Mesendoderm (in vitro differentiated cells): Measurements from ENCODE around the gene SRXN1.

Experiments
- DNase-seq: peaks from one replicate; pipeline ENCODE4 v3.0.0; 2013
- H2AK5ac ChIP-seq: 2 replicates; pipeline ENCODE4 v1.6.1; 2013; ENCODE audit warnings: low read length, inconsistent platforms
- H2BK120ac ChIP-seq: 2 replicates; pipeline ENCODE4 v1.6.1; 2013; ENCODE audit warnings: low read depth, mild to moderate bottlenecking, low read length, moderate library complexity, mixed read lengths
- H2BK15ac ChIP-seq: replicated peaks from 2 replicates; pipeline ENCODE4 v1.6.1; 2013; ENCODE audit warnings: low read depth, mild to moderate bottlenecking, moderate library complexity
- H2BK5ac ChIP-seq: 2 replicates; pipeline ENCODE4 v1.6.1; 2013; ENCODE audit warnings: low read length, inconsistent platforms
- H3K18ac ChIP-seq: 2 replicates; pipeline ENCODE4 v1.6.1; 2013; ENCODE audit warnings: mild to moderate bottlenecking, low read length, mixed read lengths
- H3K23ac ChIP-seq: one replicate; pipeline ENCODE4 v1.6.1; 2013; ENCODE audit warnings: low read length
- H3K27ac ChIP-seq: 2 replicates; pipeline ENCODE4 v1.5.1; 2013; ENCODE audit warnings: low read depth, mild to moderate bottlenecking, inconsistent platforms, low read length, moderate library complexity
- H3K27me3 ChIP-seq: 2 replicates; pipeline ENCODE4 v1.6.1; 2013; ENCODE audit warnings: low read length, control low read depth, mild to moderate bottlenecking, inconsistent platforms; ENCODE audit not compliant: insufficient read depth, poor library complexity
- H3K36me3 ChIP-seq: 2 replicates; pipeline ENCODE4 v1.6.1; 2013; ENCODE audit warnings: low read length, inconsistent platforms; ENCODE audit not compliant: control insufficient read depth, insufficient read depth
- H3K4ac ChIP-seq: one replicate; pipeline ENCODE4 v1.6.1; 2013; ENCODE audit warnings: low read depth, mild to moderate bottlenecking, low read length, moderate library complexity
- H3K4me1 ChIP-seq: 2 replicates; pipeline ENCODE4 v1.6.1; 2013; ENCODE audit warnings: low read depth, low read length, inconsistent platforms; ENCODE audit not compliant: control insufficient read depth
- H3K4me2 ChIP-seq: 2 replicates; pipeline ENCODE4 v1.6.1; 2013; ENCODE audit warnings: low read length
- H3K4me3 ChIP-seq: 2 replicates; pipeline ENCODE4 v1.5.1; 2013; ENCODE audit warnings: mild to moderate bottlenecking, low read length
- H3K56ac ChIP-seq: one replicate; pipeline ENCODE4 v1.6.1; 2013; ENCODE audit warnings: low read length
- H3K79me1 ChIP-seq: 2 replicates; pipeline ENCODE4 v1.6.1; 2013; ENCODE audit warnings: low read length, inconsistent platforms
- H3K79me2 ChIP-seq: 2 replicates; pipeline ENCODE4 v1.6.1; 2013; ENCODE audit warnings: mild to moderate bottlenecking, low read length; ENCODE audit not compliant: control insufficient read depth, insufficient read depth
- H3K9ac ChIP-seq: 2 replicates; pipeline ENCODE4 v1.6.1; 2013; ENCODE audit warnings: low read length, inconsistent platforms
- H4K5ac ChIP-seq: one replicate; pipeline ENCODE4 v1.6.1; 2013; ENCODE audit warnings: low read length
- H4K8ac ChIP-seq: one replicate; pipeline ENCODE4 v1.6.1; 2013; ENCODE audit warnings: low read depth, mild to moderate bottlenecking, control low read depth, low read length, moderate library complexity
- WGBS: extraction: QIAGEN DNeasy Blood & Tissue Kit; methylation state at CpG from one replicate; pipeline ENCODE4 v1.1.7; 2013; ENCODE audit warnings: low lambda C conversion rate, missing lambda C conversion rate; ENCODE audit not compliant: insufficient coverage; ENCODE audit errors: extremely low coverage; 5-methylcytosine and 5-hydroxymethylcytosine counted together

Gene SRXN1

GRCh38 chr20:651713-652614 lies 1.0 kb downstream of the SRXN1 start:
- no peak overlapping the region for H2BK120ac ChIP-seq
- no peaks in the 10 kb centered on the region for H3K27me3 ChIP-seq
- no peak overlapping the region for H2BK5ac ChIP-seq
- H3K27ac ChIP-seq: no peak overlapping the region
- H4K5ac ChIP-seq: no peak overlapping the region
- H3K79me1 ChIP-seq: peaks cover 2% of the 10 kb centered on the region
- no peak overlapping the region for H3K23ac ChIP-seq
- H3K18ac ChIP-seq: no peak overlapping the region
- H3K4me1 ChIP-seq: peaks cover 7% of the 10 kb centered on the region
- peak overlapping the region; percentile 91 for H2AK5ac ChIP-seq
- H3K36me3 ChIP-seq: peaks cover 3% of the 10 kb centered on the region
- H3K9ac ChIP-seq: peak overlapping the region; percentile 86
- H2BK15ac ChIP-seq: no peak overlapping the region
- H4K8ac ChIP-seq: no peak overlapping the region
- H3K4ac ChIP-seq: no peak overlapping the region
- DNase-seq: no peak
- no peaks in the 10 kb centered on the region for H3K79me2 ChIP-seq
- WGBS: no CpG with 5 or more reads among the region's 20 CpGs
- peak overlapping the region; percentile 69 for H3K4me3 ChIP-seq
- H3K56ac ChIP-seq: peak overlapping the region; percentile 45
- H3K4me2 ChIP-seq: peak overlapping the region; percentile 79

DNA sequence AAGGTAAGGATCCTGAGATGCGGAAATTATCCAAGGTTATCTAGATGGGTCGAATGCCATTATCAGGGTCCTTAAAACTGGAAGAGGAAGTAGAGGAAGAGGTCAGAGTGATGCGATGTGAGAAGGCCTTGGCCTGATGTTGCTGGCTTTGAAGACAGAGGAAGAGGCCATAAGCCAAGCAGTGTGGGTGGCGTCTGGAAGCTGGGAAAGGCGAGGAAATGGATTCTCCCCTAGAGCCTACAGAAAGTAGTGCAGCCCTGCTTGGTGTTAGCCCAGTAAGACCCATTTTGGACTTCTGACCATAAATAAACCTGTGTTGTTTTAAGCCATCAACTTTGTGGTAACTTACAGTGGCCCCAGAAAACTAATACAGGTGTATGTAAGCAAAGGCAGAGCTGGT lies 2.0 kb downstream of the SRXN1 start:
- Histone ChIP-seq H2BK15ac (no peak overlapping the region), H3K27me3 (no peaks in the 10 kb centered on the region), H3K27ac (no peak overlapping the region), H3K56ac (no peak overlapping the region), H2AK5ac (no peak overlapping the region), H3K79me2 (no peaks in the 10 kb centered on the region), H3K18ac (no peak overlapping the region), H3K9ac (no peak overlapping the region), H4K5ac (no peak overlapping the region), H3K36me3 (peaks cover 3% of the 10 kb centered on the region), H2BK5ac (no peak overlapping the region), H3K4me1 (peaks cover 7% of the 10 kb centered on the region), H4K8ac (no peak overlapping the region), H3K79me1 (peaks cover 2% of the 10 kb centered on the region), H2BK120ac (no peak overlapping the region), H3K4me3 (no peak overlapping the region), H3K4me2 (no peak overlapping the region), H3K23ac (no peak overlapping the region), H3K4ac (no peak overlapping the region)
- WGBS: no CpG with 5 or more reads among the region's 5 CpGs
- no peak for DNase-seq

GRCh38 chr20:650281-650680 lies 2.7 kb downstream of the SRXN1 start:
- H3K27me3 ChIP-seq: no peaks in the 10 kb centered on the region
- WGBS: no CpG with 5 or more reads among the region's 5 CpGs
- no peak overlapping the region for H2BK15ac ChIP-seq
- H3K4me1 ChIP-seq: peaks cover 7% of the 10 kb centered on the region
- no peak overlapping the region for H3K56ac ChIP-seq
- no peak overlapping the region for H2BK120ac ChIP-seq
- H3K4ac ChIP-seq: no peak overlapping the region
- H4K8ac ChIP-seq: no peak overlapping the region
- H3K79me1 ChIP-seq: peaks cover 2% of the 10 kb centered on the region
- H4K5ac ChIP-seq: no peak overlapping the region
- DNase-seq: no peak
- no peak overlapping the region for H3K23ac ChIP-seq
- H3K36me3 ChIP-seq: peaks cover 3% of the 10 kb centered on the region
- H3K9ac ChIP-seq: no peak overlapping the region
- no peak overlapping the region for H3K27ac ChIP-seq
- no peak overlapping the region for H2AK5ac ChIP-seq
- H3K79me2 ChIP-seq: no peaks in the 10 kb centered on the region
- H3K4me3 ChIP-seq: no peak overlapping the region
- no peak overlapping the region for H3K18ac ChIP-seq
- no peak overlapping the region for H2BK5ac ChIP-seq
- no peak overlapping the region for H3K4me2 ChIP-seq

DNA sequence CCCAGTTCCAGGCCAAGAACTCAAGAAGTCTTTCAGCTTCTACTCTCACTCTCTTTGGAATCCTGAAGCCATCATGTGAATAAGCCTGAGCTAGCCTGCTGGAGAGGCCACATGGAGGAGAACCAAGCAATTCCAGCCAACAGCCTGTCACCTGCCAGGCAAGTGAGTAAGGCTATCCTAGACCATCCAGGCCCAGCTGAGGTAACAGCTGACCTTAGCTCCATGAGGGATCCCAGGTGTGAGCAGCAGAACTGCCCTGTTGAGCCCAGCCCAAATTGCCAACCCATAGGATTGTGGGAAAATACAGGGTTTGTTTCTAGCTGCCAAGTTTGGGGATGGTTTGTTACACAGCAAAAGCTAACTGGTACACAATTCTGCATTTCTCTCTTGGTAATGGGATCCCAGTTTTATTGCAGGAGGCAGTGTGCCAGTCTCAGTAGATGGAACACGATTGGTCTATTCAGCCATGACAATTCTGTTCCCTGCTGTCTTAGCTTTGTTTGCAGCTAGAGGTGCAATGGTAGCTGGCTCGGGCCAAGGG lies 5.5 kb downstream of the SRXN1 start:
- DNase-seq: no peak

DNA sequence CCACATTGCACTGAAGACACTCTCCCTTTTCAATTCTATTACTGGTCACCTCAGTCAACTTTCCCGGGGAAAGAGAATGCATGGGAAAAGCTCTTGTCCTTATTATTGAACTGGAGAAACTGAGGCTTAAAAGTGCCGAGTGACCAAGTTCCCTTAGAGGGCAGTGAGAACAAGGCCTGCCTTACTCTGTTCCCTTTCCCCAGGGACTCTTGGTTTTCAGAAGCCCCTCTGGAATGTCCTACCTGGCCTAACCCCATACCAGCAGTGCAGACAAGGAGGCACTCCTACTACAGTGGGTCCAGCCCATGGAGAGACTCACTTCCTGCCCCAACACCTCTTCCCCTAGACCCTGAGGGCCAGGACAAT lies 6.1 kb downstream of the SRXN1 start:
- H3K79me1 ChIP-seq: no peaks in the 10 kb centered on the region
- no peak overlapping the region for H3K23ac ChIP-seq
- H3K4ac ChIP-seq: no peak overlapping the region
- H3K36me3 ChIP-seq: peaks cover 3% of the 10 kb centered on the region
- no peak overlapping the region for H3K9ac ChIP-seq
- H3K27ac ChIP-seq: no peak overlapping the region
- DNase-seq: no peak
- no peak overlapping the region for H4K5ac ChIP-seq
- H3K79me2 ChIP-seq: no peaks in the 10 kb centered on the region
- no peak overlapping the region for H2AK5ac ChIP-seq
- H3K18ac ChIP-seq: no peak overlapping the region
- whole genome bisulfite sequencing: no CpG with 5 or more reads among the region's 2 CpGs
- no peaks in the 10 kb centered on the region for H3K4me1 ChIP-seq
- H2BK120ac ChIP-seq: no peak overlapping the region
- no peak overlapping the region for H4K8ac ChIP-seq
- no peaks in the 10 kb centered on the region for H3K27me3 ChIP-seq
- H2BK5ac ChIP-seq: no peak overlapping the region
- no peak overlapping the region for H2BK15ac ChIP-seq
- H3K4me3 ChIP-seq: no peak overlapping the region
- H3K4me2 ChIP-seq: no peak overlapping the region
- no peak overlapping the region for H3K56ac ChIP-seq

More for the DNA sequence above, 5.5 kb downstream of the SRXN1 start:
- WGBS: no CpG with 5 or more reads among the region's 2 CpGs
- Histone ChIP-seq H3K4me3 (no peak overlapping the region), H2BK120ac (no peak overlapping the region), H3K18ac (no peak overlapping the region), H4K5ac (no peak overlapping the region), H3K27me3 (no peaks in the 10 kb centered on the region), H2BK5ac (no peak overlapping the region), H4K8ac (no peak overlapping the region), H3K79me2 (no peaks in the 10 kb centered on the region), H3K4ac (no peak overlapping the region), H3K79me1 (peaks cover 2% of the 10 kb centered on the region), H3K23ac (no peak overlapping the region), H2BK15ac (no peak overlapping the region), H3K56ac (no peak overlapping the region), H2AK5ac (no peak overlapping the region), H3K4me2 (no peak overlapping the region), H3K36me3 (peaks cover 3% of the 10 kb centered on the region), H3K27ac (no peak overlapping the region), H3K9ac (no peak overlapping the region), H3K4me1 (peaks cover 2% of the 10 kb centered on the region)
